ENCODE results near the gene OLAH. TPM values are rescaled to one million over a fixed set of nuclear protein-coding genes. Genes with fewer than 3 reads are reported as not detected.

OLAH gene
- polyA plus RNA-seq, 1 donor (not counting 4 experiments of a cell fraction or from before 2014, with no cell fraction given) = 0.54 TPM

GRCh38 chr10:15058689-15059088 is 14.9 kb downstream of the OLAH start:
- Histone ChIP-seq H3K4me2 (ENCODE audit: control insufficient read depth, extremely low read depth, insufficient read depth, low read depth, low read length) (no peak overlapping the region), H3K4me1 (ENCODE audit: control insufficient read depth, extremely low read depth, insufficient read depth, low read length) (no peaks in the 10 kb centered on the region), H3K9me3 (ENCODE audit: control insufficient read depth, low read depth, low read length) (no peaks in the 10 kb centered on the region), H3K27me3 (ENCODE audit: control insufficient read depth, extremely low read depth, insufficient read depth, low read length) (no peaks in the 10 kb centered on the region), H3K9ac (ENCODE audit: control insufficient read depth, extremely low read depth, insufficient read depth, low read length) (no peak overlapping the region), H3K79me2 (ENCODE audit: control insufficient read depth, insufficient read depth, low read length) (no peaks in the 10 kb centered on the region), H3K4me3 (ENCODE audit: control insufficient read depth in 2 of 3, extremely low read depth in 1 of 3, insufficient read depth in 2 of 3, low read depth in 1 of 3, low read length in 3 of 3) (no peak overlapping the region), H3K36me3 (ENCODE audit: control insufficient read depth in 2 of 2, extremely low read depth in 1 of 2, insufficient read depth in 2 of 2, low read length in 2 of 2) (no peaks in the 10 kb centered on the region), H2AFZ (ENCODE audit: control insufficient read depth, low read length) (no peak overlapping the region), H4K20me1 (ENCODE audit: control insufficient read depth, extremely low read depth, insufficient read depth, low read length) (no peaks in the 10 kb centered on the region), H3K9me1 (ENCODE audit: control insufficient read depth, extremely low read depth, insufficient read depth, low read length) (no peaks in the 10 kb centered on the region), H3K27ac (ENCODE audit: control insufficient read depth, insufficient read depth, low read length) (no peak overlapping the region)
- dilution Hi-C loops (cut with MboI; ENCODE audit: extremely low pct_ligation_motif_present, low sequenced_read_pairs) = no loop called here
- no peak for DNase-seq (ENCODE audit: low read depth, low spot score)
- no peak for FAIRE-seq
- TF ChIP-seq EZH2 (IDR thresholded peaks at IDR 0.05; ENCODE audit: low read length) = no peak
- no peak for TF ChIP-seq CTCF (optimal IDR thresholded peaks at IDR 0.05 in 1 of 3, IDR thresholded peaks at IDR 0.05 in 1 of 3, conservative IDR thresholded peaks at IDR 0.05 in 1 of 3; ENCODE audit: extremely low read depth in 1 of 3, insufficient read depth in 2 of 3, low read length in 3 of 3)

DNA sequence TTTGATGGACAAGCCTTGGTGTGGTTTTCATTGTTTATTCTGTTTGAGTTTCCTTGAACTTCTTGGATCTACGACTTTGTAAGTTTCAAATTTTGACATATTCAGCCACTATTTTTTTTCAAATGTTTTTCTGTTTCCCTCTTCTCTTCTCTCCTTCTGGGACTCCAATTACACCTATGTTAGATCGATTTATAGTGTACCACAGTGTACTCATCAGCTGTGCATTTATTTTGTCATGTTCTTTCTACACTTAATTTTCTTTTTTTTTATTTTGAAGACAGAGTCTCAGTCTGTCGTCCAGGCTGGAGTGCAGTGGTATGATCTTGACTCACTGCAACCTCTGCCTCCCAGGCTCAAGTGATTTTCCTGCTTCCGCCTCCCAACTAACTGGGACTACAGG is 16.2 kb downstream of the OLAH start:
- Histone ChIP-seq H3K36me3 (ENCODE audit: control insufficient read depth in 2 of 2, extremely low read depth in 1 of 2, insufficient read depth in 2 of 2, low read length in 2 of 2) (no peaks in the 10 kb centered on the region), H4K20me1 (ENCODE audit: control insufficient read depth, extremely low read depth, insufficient read depth, low read length) (no peaks in the 10 kb centered on the region), H3K27ac (ENCODE audit: control insufficient read depth, insufficient read depth, low read length) (no peak overlapping the region), H3K9ac (ENCODE audit: control insufficient read depth, extremely low read depth, insufficient read depth, low read length) (no peak overlapping the region), H3K9me1 (ENCODE audit: control insufficient read depth, extremely low read depth, insufficient read depth, low read length) (no peaks in the 10 kb centered on the region), H3K27me3 (ENCODE audit: control insufficient read depth, extremely low read depth, insufficient read depth, low read length) (no peaks in the 10 kb centered on the region), H3K4me2 (ENCODE audit: control insufficient read depth, extremely low read depth, insufficient read depth, low read depth, low read length) (no peak overlapping the region), H3K9me3 (ENCODE audit: control insufficient read depth, low read depth, low read length) (no peaks in the 10 kb centered on the region), H3K4me3 (ENCODE audit: control insufficient read depth in 2 of 3, extremely low read depth in 1 of 3, insufficient read depth in 2 of 3, low read depth in 1 of 3, low read length in 3 of 3) (no peak overlapping the region), H3K79me2 (ENCODE audit: control insufficient read depth, insufficient read depth, low read length) (no peaks in the 10 kb centered on the region), H2AFZ (ENCODE audit: control insufficient read depth, low read length) (no peak overlapping the region), H3K4me1 (ENCODE audit: control insufficient read depth, extremely low read depth, insufficient read depth, low read length) (no peaks in the 10 kb centered on the region)
- no peak for TF ChIP-seq EZH2 (IDR thresholded peaks at IDR 0.05; ENCODE audit: low read length)
- no peak for TF ChIP-seq CTCF (optimal IDR thresholded peaks at IDR 0.05 in 1 of 3, IDR thresholded peaks at IDR 0.05 in 1 of 3, conservative IDR thresholded peaks at IDR 0.05 in 1 of 3; ENCODE audit: extremely low read depth in 1 of 3, insufficient read depth in 2 of 3, low read length in 3 of 3)
- FAIRE-seq (no peak), DNase-seq (ENCODE audit: low read depth, low spot score) (no peak)
- dilution Hi-C loops (cut with MboI; ENCODE audit: extremely low pct_ligation_motif_present, low sequenced_read_pairs) = no loop called here

All from keratinocyte (primary cell).